ENCODE data around the gene PTOV1.
"Not testable (repeated sequence)": the region's sequence is repeated elsewhere in the genome, so short reads cannot be mapped to it uniquely, and the experiment has no call there.

Gene PTOV1

DNA sequence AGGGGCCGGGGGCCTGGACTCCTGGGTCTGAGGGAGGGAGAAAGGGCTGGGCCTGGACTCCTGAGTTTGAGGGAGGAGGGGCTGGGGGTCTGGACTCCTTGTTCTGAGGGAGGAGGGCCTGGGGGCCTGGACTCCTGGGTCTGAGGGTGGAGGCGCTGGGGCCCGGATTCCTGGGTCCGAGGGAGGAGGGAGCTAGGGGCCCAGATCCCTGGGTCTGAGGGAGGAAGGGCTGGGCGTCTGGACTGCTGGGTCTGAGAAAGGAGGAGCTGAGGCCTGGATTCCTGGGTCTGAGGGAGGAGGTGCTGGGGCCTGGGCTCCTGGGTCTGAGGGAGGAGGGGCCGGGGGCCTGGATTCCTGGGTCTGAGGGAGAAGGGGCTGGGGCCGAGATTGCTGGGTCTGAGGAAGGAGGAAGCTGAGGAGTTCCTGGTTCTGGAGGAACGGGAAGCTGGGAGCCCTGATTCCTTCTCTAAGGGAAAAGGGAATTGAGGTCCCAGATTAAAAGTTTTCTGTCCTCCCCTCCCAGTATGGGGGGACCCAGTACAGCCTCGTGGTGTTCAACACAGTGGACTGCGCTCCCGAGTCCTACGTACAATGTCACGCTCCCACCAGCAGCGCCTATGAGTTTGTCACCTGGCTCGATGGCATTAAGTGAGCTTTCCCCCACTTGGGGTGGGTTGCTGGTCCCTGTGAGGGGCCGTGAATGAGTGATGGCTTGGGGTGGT is 32.1 kb upstream of the PTOV1 start:
- no peak for DNase-seq

DNA sequence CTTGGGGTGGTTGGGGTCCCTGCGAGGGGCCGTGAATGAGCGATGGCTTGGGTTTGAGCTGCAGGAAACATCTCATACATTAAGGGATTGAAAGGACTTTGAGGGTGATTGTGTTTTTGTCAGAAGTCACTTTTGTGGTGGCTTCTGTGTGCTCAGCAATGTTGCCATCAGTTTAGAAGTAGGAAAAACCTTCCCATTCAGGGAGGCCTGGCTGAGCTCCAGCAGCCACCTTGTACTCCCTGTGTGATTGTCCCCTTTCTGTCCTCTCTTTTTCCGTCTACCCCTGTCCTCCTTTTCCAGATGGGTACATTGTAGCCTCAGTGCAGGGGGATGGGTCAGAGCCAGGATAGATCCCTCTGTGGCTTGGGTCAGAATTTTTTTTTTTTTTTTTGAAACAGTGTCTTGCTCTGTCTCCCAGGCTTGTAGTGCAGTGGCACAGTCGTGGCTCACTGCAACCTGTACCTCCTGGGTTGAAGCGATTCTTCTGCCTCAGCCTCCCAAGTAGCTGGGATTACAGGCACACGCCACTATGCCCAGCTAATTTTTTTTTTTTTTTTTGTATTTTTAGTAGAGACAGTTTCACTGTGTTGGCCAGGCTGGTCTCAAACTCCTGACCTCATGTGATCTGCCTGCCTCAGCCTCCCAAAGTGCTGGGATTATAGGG is 31.4 kb upstream of the PTOV1 start:
- DNase-seq = not testable (repeated sequence)

DNA sequence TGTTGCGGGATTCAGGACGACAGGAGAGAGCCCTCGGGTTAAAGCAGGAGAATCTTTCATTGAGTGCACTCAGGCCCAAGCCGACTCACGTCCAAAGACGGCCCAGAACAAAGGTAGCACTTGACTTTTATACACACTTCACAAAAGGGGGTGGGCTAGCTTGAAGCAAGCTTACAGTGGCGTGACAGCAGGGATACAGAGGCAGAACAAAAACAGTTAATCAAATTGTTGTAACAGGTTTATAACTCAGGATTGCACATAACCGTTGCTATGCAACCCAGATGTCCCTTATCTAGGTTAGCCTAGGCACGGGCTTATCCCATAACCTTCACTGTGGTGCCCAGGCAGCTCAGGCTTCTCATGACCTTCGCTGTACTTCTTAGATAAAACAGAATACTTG is 30.8 kb upstream of the PTOV1 start:
- no peak for DNase-seq

DNA sequence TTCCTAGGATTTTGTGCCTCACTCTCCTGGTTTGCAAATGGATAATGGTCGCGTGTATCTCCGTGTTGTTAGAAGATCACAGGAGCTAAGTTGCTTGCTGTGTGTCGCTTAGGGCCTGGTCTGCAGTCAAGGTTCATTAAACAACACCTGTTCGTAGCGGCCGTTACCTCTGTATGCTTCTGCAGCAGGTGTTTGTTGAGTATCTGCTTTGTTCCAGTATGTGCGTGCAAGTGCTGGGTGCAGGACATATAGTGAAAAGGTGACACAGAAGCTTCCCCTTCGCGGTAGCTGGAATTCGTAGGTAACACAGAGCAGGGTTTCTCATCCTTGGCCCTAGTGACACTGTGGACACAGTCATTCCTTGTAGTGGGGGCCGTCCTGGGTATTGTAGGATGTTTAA is 27.5 kb upstream of the PTOV1 start:
- no peak for DNase-seq

DNA sequence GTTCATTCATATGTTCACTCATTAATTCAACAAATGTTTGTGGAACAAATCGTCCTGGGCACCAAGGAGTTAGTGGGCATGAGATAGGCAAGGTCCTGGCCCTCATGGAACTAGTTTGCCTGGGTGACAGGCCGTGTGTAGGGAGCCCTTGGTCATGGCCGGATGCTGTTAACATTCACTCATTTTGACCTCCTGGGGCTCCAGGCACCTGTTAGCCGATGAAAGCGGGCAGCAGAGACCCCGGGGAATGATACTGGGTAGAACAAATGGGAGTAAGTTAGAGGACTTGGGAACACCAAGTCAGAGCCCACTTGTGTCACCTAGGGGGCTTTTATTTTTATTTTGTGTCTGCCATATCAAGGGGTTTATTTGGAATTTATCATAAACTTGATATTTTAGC is 26.3 kb upstream of the PTOV1 start:
- no peak for DNase-seq

DNA sequence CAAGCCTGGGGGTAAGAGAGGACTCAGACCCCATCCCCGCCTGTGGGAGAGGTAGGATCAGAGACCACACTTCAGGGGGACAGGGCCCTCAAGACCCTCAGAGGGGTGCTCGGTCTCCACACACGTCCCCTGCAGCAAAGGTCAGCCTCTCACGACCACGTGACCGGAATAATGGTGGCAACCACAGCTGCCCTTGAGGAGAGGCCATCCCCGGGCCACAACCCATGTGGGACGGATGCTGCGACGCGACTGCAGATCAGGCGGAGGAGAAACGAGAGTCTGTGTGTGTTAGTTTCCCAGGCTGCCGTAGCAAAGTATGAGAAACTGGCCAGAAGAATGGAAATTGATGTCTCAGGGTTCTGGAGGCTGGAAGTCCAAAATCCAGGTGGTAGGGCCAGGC is 23.9 kb upstream of the PTOV1 start:
- DNase-seq = no peak

DNA sequence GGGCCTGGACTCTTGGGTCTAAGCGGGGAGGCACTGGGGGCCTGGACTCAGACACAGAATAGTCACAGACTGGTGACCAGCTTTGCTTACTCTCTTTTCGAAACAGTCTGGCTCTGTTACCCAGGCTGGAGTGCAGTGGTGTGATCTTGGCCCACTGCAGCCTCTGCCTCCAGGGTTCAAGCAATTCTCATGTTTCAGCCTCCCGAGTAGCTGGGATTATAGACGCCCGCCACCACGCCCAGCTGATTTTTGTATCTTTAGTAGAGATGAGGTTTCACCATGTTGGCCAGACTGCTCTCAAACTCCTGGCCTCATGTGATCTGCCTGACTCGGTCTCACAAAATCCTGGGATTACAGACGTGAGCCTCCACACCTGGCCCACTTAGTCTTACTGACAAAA is 21.8 kb upstream of the PTOV1 start:
- DNase-seq = no peak

DNA sequence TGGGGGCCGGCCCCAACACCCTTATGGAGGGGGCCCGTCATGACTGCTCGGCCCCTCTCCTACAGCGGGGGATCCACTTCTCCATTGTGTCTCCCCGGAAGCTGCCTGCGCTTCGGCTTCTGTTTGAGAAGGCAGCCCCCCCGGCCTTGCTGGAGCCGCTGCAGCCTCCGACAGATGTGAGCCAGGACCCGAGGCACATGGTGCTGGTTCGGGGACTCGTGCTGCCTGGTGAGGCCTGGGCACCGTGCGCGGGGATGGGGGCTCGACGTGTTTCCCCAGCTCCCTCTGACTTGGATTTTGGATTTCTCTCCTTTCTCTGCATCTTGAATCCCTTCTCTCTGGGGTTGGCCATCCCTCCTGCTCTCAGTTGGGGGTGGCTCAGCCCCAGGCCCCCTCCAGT is 21.2 kb upstream of the PTOV1 start:
- no peak for DNase-seq

DNA sequence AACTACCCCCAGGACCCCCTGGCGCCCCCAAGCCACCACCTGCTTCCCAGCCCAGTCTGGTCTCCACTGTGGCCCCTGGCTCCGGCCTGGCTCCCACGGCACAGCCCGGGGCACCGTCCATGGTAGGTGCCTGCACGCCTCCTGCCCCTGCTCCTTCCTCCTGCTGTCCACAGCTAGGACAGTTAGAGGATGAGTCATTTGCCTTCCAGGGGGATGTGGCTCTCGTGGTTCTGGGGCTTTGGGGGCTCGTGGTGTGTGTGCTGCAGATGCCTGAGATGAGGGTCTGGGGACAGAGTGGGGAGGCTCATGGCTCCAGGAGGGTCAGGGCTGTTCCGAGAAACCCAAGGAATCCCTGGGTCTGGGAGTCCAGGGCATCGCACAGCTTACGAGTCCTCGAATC is 20.2 kb upstream of the PTOV1 start:
- DNase-seq = no peak

DNA sequence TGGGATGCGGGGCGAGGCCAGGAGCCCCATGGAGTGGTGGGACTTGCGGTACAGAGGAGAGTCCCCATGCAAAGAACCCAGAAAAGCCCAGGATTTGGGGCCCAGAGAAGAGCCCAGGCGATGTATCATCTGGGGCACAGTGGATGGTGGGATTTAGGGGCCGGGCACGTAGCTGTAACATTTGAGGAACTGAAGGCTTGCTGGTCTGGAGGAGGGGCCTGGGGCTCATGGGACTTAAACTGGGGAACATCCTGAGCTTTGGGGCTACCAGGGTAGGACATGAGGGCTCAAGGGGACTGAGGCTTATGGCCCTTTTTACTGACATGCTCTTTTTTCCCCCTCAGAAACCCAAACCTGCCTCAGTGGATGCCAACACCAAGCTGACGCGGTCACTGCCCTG is 19.4 kb upstream of the PTOV1 start:
- no peak for DNase-seq

DNA sequence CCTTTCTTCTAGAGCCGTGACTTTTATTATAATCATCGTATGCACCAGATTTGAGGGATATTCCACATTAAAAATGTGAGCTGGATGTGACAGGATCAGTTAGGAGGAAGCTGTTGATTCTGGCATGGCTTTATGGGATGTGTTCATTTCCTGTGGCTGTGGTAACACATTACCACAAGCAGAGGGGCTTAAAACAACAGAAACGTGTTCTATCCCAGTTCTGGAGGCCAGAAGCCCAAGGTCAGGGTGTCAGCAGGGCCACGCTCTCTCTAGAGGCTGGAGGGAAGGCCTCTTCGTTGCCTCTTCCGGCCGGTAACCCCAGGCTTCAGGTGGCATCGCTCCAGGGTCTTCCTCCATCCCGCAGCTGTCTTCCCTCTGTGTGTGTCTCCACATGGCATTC is 18.4 kb upstream of the PTOV1 start:
- no peak for DNase-seq

DNA sequence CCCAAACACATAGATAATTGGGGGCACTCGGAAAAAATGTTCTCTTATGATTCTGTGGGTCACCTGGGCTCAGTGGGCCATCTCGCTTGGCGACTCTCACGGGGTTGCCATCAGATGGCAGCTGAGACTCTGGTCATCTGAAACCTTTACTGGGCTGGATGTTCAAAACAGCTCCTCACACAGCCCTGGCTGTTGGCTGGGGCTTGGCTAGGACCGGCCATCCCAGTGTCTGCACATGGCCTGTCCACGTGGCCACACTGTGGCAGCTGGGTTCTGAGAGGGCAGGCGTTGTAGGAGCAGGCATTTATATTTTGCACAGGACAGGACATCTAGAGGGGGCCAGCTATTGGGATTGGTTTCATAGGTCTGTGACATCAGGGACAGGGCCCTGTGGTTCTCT is 17.4 kb upstream of the PTOV1 start:
- DNase-seq = no peak

DNA sequence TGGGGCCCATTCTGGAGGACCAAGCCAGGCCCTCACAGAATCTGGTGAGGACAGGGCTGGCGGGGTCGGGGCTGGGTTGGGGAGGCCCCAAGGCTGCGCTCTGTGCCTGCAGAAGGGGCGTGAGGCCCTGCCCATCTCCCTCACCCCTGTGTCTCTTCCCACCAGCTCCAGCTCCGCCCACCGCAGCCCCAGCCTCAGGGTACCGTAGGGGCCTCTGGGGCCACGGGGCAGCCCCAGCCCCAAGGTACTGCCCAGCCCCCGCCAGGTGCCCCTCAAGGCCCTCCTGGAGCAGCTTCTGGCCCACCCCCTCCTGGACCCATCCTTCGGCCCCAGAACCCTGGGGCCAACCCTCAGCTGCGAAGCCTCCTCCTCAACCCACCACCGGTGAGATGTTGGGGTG is 15.4 kb upstream of the PTOV1 start:
- DNase-seq = no peak

DNA sequence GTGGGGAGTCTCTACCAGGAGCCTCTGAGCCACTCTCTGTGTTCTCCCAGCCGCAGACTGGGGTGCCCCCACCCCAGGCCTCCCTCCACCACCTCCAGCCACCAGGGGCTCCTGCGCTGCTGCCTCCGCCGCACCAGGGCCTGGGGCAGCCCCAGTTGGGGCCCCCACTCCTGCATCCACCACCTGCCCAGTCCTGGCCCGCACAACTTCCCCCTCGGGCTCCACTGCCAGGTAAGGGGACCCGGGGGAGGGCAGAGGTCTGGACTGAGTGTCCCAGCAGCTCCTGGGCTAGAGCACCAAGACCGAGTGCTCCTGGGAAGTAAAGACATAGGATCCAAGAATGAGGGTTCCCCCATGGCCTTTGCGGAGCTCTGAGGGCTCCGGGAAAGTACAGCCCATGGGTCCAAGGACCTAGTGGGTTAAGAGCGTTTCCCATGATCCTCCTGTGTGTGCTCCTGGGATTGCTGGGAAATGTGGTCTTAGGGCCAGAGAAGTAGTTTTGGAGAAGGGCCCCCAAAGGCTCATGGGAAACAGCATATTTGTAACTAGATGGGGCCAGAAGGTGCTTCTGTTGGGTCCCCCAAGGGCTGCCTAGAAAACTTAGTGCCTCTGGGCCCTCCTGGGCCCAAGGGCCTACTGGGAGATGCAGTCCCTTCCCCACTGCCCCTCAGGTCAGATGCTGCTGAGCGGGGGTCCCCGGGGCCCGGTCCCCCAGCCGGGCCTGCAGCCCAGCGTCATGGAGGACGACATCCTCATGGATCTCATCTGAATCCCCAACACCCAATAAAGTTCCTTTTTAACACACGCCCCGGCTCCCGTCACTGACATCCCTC is 14.6 kb upstream of the PTOV1 start:
- DNase-seq = no peak

DNA sequence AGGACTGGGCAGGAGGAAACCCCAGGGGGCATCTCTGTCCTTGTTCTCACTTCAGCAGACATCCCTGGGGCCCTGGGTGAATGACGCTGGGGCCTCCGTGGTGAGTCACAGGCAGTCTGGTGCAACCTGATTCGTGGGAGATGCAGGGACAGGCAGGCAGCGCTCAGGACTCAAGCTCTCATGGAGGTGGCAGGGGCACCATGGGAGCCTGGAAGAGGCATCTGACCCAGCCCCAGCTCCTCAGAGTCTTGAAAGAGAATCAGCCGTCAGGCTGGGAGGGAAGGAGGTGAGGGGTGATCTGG is 14.0 kb upstream of the PTOV1 start:
- DNase-seq = no peak

DNA sequence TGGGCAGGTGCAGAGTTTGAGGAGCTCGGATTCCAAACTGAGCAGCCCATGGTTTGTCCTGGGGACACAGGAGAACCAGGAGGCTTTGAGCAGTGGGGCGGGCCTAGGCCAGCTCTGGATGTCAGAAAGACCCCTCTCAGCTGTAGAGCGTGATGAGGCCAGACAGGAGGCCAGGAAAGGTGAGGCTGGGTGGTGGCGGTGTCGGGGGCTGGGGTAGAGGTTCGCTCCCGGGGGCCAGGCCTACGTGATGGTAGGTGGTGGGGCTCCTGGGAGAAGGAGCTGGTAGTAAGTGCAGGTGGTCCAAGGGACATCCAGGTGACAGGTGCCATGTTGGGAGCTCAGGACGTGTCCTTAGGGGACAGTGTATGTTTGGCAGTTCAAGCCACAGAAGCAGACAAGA is 13.5 kb upstream of the PTOV1 start:
- DNase-seq = no peak

DNA sequence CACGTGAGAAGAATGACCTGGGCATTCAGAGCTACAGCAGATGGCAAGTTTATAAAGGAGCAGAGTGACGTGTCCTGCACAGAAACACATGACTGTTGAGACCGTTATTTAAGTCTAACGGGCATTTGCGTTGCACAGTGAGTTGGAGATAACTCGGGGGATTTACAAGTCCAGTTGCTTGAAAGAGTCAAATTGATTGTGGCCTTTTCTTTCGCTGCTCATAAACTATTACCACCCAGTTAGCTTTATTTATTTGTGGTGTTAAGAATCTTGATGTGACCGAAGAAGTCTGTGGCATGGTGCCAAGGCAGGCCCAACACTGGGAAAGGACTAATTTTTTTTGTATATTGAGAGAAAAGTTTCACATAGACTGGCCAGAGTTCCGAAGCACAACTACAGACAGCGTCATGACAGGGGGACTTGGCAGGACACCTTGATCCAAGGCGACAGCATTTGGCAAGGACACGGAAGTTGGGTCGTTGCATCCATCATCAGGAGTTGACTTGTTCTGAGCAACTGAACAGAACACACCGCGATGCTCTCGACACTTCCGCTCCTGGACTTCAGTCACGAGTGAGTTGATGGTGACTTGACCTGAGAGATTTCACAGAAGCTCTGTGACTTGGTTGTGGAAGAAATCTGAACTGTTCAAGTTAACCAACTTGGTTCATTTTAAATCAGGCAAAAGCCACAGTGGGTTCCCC is 11.9 kb upstream of the PTOV1 start:
- DNase-seq = no peak

DNA sequence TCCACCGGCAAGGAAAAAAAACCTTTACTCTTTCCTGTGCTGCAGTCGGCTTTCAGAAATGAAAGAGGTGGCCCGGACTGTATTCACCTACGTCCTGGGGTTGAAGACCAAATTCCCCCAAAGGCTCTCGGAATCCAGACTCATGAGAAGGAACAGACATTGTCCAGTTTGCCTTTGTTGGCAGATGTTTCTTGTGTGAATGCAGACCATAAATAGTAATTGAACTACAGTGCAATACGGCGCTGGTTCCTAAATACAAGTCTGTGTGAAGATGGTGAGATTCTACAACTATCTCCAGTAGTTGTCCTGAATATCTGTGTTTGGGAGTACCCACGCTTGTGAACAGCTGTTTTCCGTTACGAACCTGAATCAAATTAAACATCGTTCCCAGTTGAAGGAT is 11.2 kb upstream of the PTOV1 start:
- no peak for DNase-seq

DNA sequence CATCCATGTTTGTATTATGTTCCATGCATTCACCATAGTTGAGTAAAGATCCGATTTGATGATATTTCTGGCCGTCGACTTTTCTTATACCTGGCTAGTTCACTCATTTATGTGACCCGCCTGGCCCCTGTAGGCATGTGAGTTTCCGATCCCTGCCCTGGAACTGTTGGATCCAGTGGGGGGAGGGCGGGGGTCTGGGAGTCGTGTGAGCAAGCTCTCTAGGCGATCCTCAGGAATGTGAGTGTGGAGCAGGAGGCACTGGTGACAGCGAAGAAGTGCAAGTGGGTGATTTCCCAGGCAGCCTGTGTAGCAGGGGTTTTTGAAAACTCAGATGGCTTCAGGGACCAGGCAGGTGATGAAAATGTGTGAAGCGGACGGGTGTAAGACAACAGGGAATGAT is 10.6 kb upstream of the PTOV1 start:
- DNase-seq = no peak

DNA sequence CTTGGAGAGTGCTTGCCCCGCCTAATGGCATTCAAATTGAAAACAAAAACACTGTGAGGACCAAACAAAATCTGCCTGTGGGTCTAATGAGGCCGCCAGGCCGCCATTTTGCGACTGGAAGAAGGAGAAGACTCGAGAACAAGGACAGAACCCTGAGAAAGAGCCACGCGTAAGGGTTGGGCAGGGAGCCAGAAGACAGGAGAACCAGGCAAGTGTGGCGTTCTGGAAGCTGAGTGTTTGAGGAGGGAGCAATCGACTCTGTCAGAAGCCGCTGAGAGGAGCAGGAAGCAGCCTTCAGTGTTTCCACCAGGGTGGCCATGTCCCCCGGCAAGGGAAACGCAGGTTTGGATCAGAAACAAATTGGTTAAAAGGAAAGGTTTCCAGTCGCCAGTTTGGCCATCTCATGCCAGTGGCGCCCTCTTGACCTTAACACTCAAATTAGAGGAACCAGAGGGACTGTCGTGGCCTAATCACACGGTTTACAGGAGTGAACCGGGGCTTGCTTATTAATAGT is 10.2 kb upstream of the PTOV1 start:
- DNase-seq = no peak

DNA sequence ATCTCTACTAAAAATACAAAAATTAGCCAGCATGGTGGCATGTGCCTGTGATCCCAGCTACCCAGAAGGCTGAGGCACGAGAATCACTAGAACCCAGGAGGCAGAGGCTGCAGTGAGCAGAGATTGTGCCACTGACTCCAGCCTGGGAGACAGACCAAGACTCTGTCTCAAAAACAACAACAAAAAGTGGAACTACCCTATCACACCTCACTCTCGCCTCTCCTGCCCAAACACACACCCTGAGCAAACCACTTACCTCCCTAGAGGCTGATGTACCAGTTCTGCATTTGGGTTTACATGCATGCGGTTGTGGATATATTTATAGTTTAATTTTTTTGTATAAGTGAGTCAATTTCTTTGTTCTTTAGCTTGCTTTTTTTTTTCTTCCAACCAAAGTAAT is 7.7 kb upstream of the PTOV1 start:
- peak in 1 of 2 donors; percentile 58 for DNase-seq

DNA sequence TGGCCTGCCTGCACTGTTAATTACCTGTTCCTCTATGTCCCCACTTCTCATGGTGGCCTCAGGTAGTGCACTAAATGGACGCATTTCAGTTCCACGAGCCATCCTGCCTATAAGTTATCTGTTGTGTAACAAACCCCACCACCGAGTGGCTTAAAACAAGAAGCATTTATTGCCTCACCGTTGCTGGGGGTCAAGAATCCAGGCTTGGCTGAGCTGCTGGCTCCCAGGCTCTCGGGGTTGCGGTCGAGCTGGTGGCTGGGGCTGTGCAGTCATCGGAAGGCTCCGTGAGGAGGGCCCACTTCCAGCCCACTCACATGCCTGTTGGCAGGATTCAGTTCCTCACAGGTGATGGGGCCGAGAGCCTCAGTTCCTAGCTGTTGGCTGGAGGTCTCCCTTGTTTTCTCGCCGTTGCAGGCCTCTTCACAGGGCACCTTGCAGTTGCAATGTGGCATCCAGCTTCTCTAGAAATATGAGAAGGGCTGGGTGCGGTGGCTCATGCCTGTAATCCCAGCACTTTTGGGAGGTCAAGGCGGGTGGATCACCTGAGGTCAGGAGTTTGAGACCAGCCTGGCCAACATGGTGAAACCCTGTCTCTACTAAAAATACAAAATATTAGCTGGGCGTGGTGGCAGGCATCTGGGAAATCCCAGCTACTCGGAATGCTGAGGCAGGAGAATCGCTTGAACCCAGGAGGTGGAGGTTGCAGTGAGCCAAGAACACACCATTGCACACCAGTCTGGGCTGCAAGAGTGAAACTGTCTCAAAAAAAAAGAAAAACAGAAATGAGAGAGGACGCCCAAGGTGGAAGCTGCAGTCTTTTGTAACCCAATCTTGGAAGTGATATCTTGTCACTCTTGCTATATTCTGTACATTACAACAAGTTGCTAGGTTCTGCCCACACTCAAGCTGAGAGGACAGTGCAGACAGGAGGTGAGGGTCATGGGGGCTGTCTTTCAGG is 6.5 kb upstream of the PTOV1 start:
- DNase-seq = no peak
